HepG2 (cell line): ENCODE results near the gene FDXR. TPM values are rescaled to one million over a fixed set of nuclear protein-coding genes. Genes with fewer than 3 reads are reported as not detected.

Experiments
- ADNP ChIP-seq: sonication (generic); formaldehyde crosslinking; IDR thresholded peaks from 2 replicates; pipeline ENCODE4 v1.4.0; 2020; ENCODE audit warnings: missing genetic modification reagents
- ATF7-NPFF ChIP-seq: sonication (generic); formaldehyde crosslinking; IDR thresholded peaks from 2 replicates; pipeline ENCODE4 v1.8.1; 2023; ENCODE audit warnings: mild to moderate bottlenecking, low read depth, missing genetic modification reagents, moderate library complexity
- BATF2 ChIP-seq: sonication (generic); formaldehyde crosslinking; IDR thresholded peaks from 2 replicates; pipeline ENCODE4 v1.8.0; 2022; ENCODE audit warnings: mild to moderate bottlenecking, missing genetic modification reagents, moderate library complexity
- CHD4 ChIP-seq: fragments of 200-600 bp; sonication (generic); IDR thresholded peaks from 2 replicates; pipeline ENCODE4 v1.7.0; 2017; ENCODE audit warnings: mild to moderate bottlenecking, low read length, borderline replicate concordance
- EEA1 ChIP-seq: sonication (generic); formaldehyde crosslinking; IDR thresholded peaks from 2 replicates; pipeline ENCODE4 v1.5.1; 2020; ENCODE audit warnings: mild to moderate bottlenecking, missing genetic modification reagents, borderline replicate concordance
- GATAD2A ChIP-seq: IDR thresholded peaks from 2 replicates; pipeline ENCODE4 v1.6.1; 2016
- HDAC1 ChIP-seq: sonication (generic); formaldehyde crosslinking; IDR thresholded peaks from 2 replicates; pipeline ENCODE4 v1.5.1; 2020; ENCODE audit warnings: mild to moderate bottlenecking, missing genetic modification reagents
- HNRNPLL ChIP-seq: fragments of 200-400 bp; formaldehyde crosslinking; IDR thresholded peaks from 2 replicates; pipeline ENCODE4 v1.6.1; 2017; ENCODE audit warnings: mild to moderate bottlenecking, low read depth, low read length; ENCODE audit not compliant: poor library complexity, severe bottlenecking
- IKZF1 ChIP-seq: fragments of 450-650 bp; IDR thresholded peaks from 2 replicates; pipeline ENCODE4 v1.7.1; 2016
- JUN ChIP-seq: sonication (generic); formaldehyde crosslinking; IDR thresholded peaks from 2 replicates; pipeline ENCODE4 v1.4.0; 2020; ENCODE audit warnings: mild to moderate bottlenecking, missing genetic modification reagents
- MAFF ChIP-seq: IDR thresholded peaks from 2 replicates; pipeline ENCODE4 v1.6.1; 2011; ENCODE audit warnings: low read depth, low read length, improper control_type of control experiment
- MNT ChIP-seq: fragments of 450-650 bp; IDR thresholded peaks from 2 replicates; pipeline ENCODE4 v1.6.1; 2016
- PAF1 ChIP-seq: IDR thresholded peaks from 2 replicates; pipeline ENCODE4 v1.6.1; 2016; ENCODE audit warnings: missing genetic modification reagents, missing compliant biosample characterization
- RARA ChIP-seq: IDR thresholded peaks from 2 replicates; pipeline ENCODE4 v1.6.1; 2016; ENCODE audit warnings: missing genetic modification reagents, missing compliant biosample characterization
- RORA ChIP-seq: sonication (generic); formaldehyde crosslinking; IDR thresholded peaks from 2 replicates; pipeline ENCODE4 v1.5.0; 2020; ENCODE audit warnings: mild to moderate bottlenecking, missing genetic modification reagents, moderate library complexity
- ZBTB21 ChIP-seq: sonication (generic); formaldehyde crosslinking; IDR thresholded peaks from 2 replicates; pipeline ENCODE4 v1.4.0; 2020; ENCODE audit warnings: missing genetic modification reagents
- ZFP1 ChIP-seq: IDR thresholded peaks from 2 replicates; pipeline ENCODE4 v1.6.1; 2016
- ZFX ChIP-seq: sonication (generic); formaldehyde crosslinking; IDR thresholded peaks from 2 replicates; pipeline ENCODE4 v1.4.0; 2020; ENCODE audit warnings: mild to moderate bottlenecking, low read depth, missing genetic modification reagents, moderate library complexity
- ZNF317 ChIP-seq: sonication (generic); formaldehyde crosslinking; IDR thresholded peaks from 2 replicates; pipeline ENCODE4 v1.5.0; 2020; ENCODE audit warnings: mild to moderate bottlenecking, missing genetic modification reagents
- ZNF431 ChIP-seq: sonication (generic); formaldehyde crosslinking; IDR thresholded peaks from 2 replicates; pipeline ENCODE4 v1.9.0; 2022; ENCODE audit warnings: missing genetic modification reagents, low read depth, mild to moderate bottlenecking, borderline replicate concordance
- ZNF484 ChIP-seq: sonication (generic); formaldehyde crosslinking; IDR thresholded peaks from 2 replicates; pipeline ENCODE4 v1.5.1; 2020; ENCODE audit warnings: mild to moderate bottlenecking, low read depth, missing genetic modification reagents, borderline replicate concordance
- ZNF547 ChIP-seq: sonication (generic); formaldehyde crosslinking; IDR thresholded peaks from 2 replicates; pipeline ENCODE4 v1.5.1; 2020; ENCODE audit warnings: mild to moderate bottlenecking, missing genetic modification reagents
- ZNF770 ChIP-seq: sonication (generic); formaldehyde crosslinking; IDR thresholded peaks from 2 replicates; pipeline ENCODE4 v1.5.0; 2020; ENCODE audit warnings: mild to moderate bottlenecking, missing genetic modification reagents
- ZNF839 ChIP-seq: sonication (generic); formaldehyde crosslinking; IDR thresholded peaks from 2 replicates; pipeline ENCODE4 v1.4.0; 2020; ENCODE audit warnings: missing genetic modification reagents, mild to moderate bottlenecking, borderline replicate concordance
- ZSCAN5A ChIP-seq: sonication (generic); formaldehyde crosslinking; IDR thresholded peaks from 2 replicates; pipeline ENCODE4 v1.8.0; 2022; ENCODE audit warnings: mild to moderate bottlenecking, missing genetic modification reagents, borderline replicate concordance
- polyA plus RNA-seq, 8 experiments: library from polyadenylated mRNA; depleted of rRNA in 3 of 8; stranded (reverse) in 7 of 8; unstranded in 1 of 8; fragments of >200 nt; fragmentation: Illumina TruSeq in 4 of 8; extraction: Trizol in 4 of 8; gene quantifications; 2 replicates each; pipeline versions ENCODE4 v1.2.1 to v1.2.3, GENCODE V29; 2011 to 2016; ENCODE audit warnings: low read depth in 4 of 8, missing spikeins in 1 of 8, mixed read lengths in 1 of 8; ENCODE audit not compliant: insufficient read depth in 1 of 8
- total RNA-seq, 5 experiments: library from RNA; depleted of rRNA; stranded (reverse); fragments of >200 nt; fragmentation: Illumina TruSeq; extraction: Trizol; gene quantifications; 2 replicates each; pipeline ENCODE4 v1.2.3, GENCODE V29; 2016; ENCODE audit warnings: low read depth in 1 of 5

The FDXR gene
- total and polyA plus RNA-seq, 2 of the 13 experiments (the other 11 are each of a cell fraction or from before 2014, with no cell fraction given): 23.4 to 116 TPM

GRCh38 chr17:74873037-74873873, 461 bp upstream of the FDXR start (continued):
- TF ChIP-seq CHD4: no peak; the same call in 1 of the 2 replicates
- TF ChIP-seq MNT: peak; percentile 66
- TF ChIP-seq ZNF484 (CRISPR knock-in tag): no peak
- peak; percentile 52; the same call in 1 of the 2 replicates for TF ChIP-seq GATAD2A (CRISPR knock-in tag)
- no peak for TF ChIP-seq BATF2
- no peak for TF ChIP-seq IKZF1
- TF ChIP-seq ZNF317: peak; percentile 18; the same call in 1 of the 2 replicates
- no peak for TF ChIP-seq JUN (CRISPR knock-in tag)
- TF ChIP-seq ZFX (CRISPR knock-in tag): peak; percentile 52; the same call in 1 of the 2 replicates
- TF ChIP-seq ADNP (CRISPR knock-in tag): no peak
- peak; percentile 53 for TF ChIP-seq HNRNPLL
- 0 out of 2 replicates have a peak, but pooled peaks have one; percentile 23 for TF ChIP-seq ZNF431 (CRISPR knock-in tag)
- TF ChIP-seq PAF1 (CRISPR knock-in tag): no peak
- TF ChIP-seq ZNF770 (CRISPR knock-in tag): peak; percentile 9; the same call in 1 of the 2 replicates
- 0 out of 2 replicates have a peak, but pooled peaks have one; percentile 21 for TF ChIP-seq RARA
- no peak; the same call in 1 of the 2 replicates for TF ChIP-seq ATF7-NPFF
- no peak; the same call in 1 of the 2 replicates for TF ChIP-seq EEA1
- TF ChIP-seq HDAC1 (CRISPR knock-in tag): peak; percentile 67
- TF ChIP-seq ZFP1: no peak
- TF ChIP-seq MAFF: no peak
- TF ChIP-seq ZSCAN5A (CRISPR knock-in tag): peak; percentile 58; the same call in 1 of the 2 replicates
- no peak for TF ChIP-seq ZNF547 (CRISPR knock-in tag)
- no peak for TF ChIP-seq ZBTB21 (CRISPR knock-in tag)
- no peak for TF ChIP-seq ZNF839 (CRISPR knock-in tag)
- no peak for TF ChIP-seq RORA (CRISPR knock-in tag)
